IPS-18c (cell line): ENCODE results near the gene ZEB2.

Experiments used
- H3K4me3 ChIP-seq: 2 replicates; pipeline ENCODE4 v1.7.0; 2013; ENCODE audit warnings: low read depth, mild to moderate bottlenecking, low read length, moderate library complexity; ENCODE audit not compliant: insufficient read depth
- H3K9me3 ChIP-seq: one replicate; pipeline ENCODE4 v1.6.1; 2013; ENCODE audit warnings: mild to moderate bottlenecking, low read length, moderate library complexity; ENCODE audit not compliant: control insufficient read depth, insufficient read depth

ZEB2 gene

DNA sequence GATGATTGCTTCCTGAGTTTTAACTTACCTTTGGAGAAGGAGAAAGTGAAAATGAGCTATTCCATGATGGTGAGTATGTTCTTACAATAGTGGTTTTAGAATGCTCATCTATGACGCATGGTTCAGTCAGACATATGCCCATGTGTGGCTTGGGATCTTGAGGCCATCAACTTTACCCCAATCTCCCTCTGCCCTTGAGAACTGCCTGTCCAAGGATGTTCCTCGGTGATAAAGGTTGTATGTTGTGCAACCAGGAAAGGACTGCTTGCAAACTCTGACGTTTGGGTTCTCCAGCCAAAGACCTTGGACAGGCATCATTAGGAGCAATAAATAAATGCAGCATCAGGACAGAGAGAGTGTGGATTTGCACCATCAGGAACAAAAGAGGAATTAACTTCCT, 165.0 kb downstream of the ZEB2 start:
- H3K9me3 ChIP-seq: no peaks in the 10 kb centered on the region
- no peak overlapping the region for H3K4me3 ChIP-seq

GRCh38 chr2:144351687-144352086, 168.2 kb downstream of the ZEB2 start:
- no peak overlapping the region for H3K4me3 ChIP-seq
- no peaks in the 10 kb centered on the region for H3K9me3 ChIP-seq

- H3K9me3 ChIP-seq: no peaks in the 10 kb centered on the region
- no peak overlapping the region for H3K4me3 ChIP-seq
These were observed 169.6 kb downstream of the ZEB2 start for GRCh38 chr2:144350151-144350802.

DNA sequence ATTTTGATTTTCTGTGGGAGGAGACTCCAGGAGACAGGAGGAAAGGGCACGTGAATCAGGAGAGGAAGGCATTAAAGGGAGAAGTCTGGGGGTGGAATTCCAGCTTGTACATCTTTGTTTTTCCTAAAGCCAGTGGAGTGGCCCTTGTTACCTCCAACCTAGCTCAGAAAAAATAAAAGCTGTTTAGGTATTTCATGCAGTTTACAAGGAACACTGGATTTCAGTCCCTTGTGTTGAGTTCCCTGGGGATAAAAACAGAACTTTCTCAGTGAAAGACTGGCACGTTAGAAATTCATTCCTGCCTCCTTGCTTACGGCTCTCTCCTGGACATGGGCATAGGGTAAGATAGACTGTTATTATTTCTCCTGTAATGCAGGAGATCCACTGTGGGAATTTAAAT, 170.2 kb downstream of the ZEB2 start:
- H3K4me3 ChIP-seq: no peak overlapping the region

GRCh38 chr2:144348846-144349245, 171.1 kb downstream of the ZEB2 start:
- no peak overlapping the region for H3K4me3 ChIP-seq
- H3K9me3 ChIP-seq: no peaks in the 10 kb centered on the region

More for the DNA sequence above, 170.2 kb downstream of the ZEB2 start:
- H3K9me3 ChIP-seq: no peaks in the 10 kb centered on the region

DNA sequence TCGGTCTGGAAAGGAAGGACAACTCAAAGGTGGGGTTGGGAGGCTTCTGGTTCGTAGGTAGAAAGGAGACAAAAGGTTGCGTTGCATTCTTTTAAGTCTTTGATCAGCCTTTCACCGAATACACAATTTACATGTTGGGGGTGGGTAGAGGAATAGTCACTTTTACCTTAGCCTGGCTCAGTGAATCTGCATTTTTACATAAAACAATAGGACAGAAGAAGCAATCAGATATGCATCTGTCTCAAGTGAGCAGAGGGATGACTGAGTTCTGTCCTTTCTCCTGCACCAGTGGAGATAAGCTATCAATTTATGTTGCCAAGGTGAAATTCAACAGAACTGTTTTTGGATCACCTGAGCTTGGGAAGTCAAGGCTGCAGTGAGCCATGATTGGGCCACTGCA, 173.7 kb downstream of the ZEB2 start:
- no peaks in the 10 kb centered on the region for H3K9me3 ChIP-seq
- H3K4me3 ChIP-seq: no peak overlapping the region

GRCh38 chr2:144343145-144343544, 176.8 kb downstream of the ZEB2 start:
- Histone ChIP-seq H3K4me3 (no peak overlapping the region), H3K9me3 (no peaks in the 10 kb centered on the region)

- Histone ChIP-seq H3K4me3 (no peak overlapping the region), H3K9me3 (no peaks in the 10 kb centered on the region)
These were observed 178.4 kb downstream of the ZEB2 start for GRCh38 chr2:144341538-144341937.

DNA sequence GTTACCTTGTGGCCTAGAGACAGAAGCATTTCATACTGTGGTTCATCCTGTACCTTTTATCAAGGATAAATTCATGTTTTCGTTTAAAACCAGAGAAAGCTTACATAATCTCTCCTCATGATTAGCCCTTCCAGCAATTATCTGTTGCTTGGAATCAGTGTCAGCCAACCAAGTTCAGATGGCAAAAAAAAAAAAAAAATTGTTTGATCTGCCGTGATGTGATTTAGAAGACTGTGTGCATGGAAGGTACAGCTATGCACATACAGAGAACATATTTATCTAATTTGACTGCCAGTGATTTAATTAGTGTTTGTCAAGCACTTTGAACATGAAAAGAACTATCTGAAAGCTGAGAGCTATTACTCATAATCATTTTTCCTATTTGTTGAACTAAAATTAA, 180.9 kb downstream of the ZEB2 start:
- H3K4me3 ChIP-seq: no peak overlapping the region
- no peaks in the 10 kb centered on the region for H3K9me3 ChIP-seq

DNA sequence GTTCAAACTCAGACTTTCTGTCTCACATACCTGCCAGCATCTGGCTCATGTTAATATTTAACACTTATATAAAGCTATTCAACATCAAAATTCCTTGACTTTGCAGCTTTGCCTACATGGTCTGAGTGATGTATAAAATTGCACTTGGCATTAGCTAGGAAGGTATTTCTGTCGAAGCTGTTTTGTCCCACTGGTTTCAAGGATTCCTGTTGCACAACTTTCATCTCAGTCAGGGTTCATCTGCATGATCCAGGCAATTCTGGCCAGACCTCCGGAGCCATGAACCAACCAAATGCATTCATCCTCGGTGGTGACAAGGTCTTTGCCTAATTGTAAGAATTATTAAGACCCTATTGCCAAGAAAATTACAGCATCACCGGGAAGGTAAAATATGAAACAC, 185.4 kb downstream of the ZEB2 start:
- Histone ChIP-seq H3K9me3 (no peaks in the 10 kb centered on the region), H3K4me3 (no peak overlapping the region)
